ENCODE measurements around the gene FBXL4.

- TF ChIP-seq CTCF (IDR thresholded peaks at IDR 0.05) (no peak), POLR2A (IDR thresholded peaks at IDR 0.05) (no peak)
These were observed 106.0 kb downstream of the FBXL4 start for GRCh38 chr6:98841621-98842341.

Data from testis (tissue), 2 donors.